Fibroblast of the aortic adventitia (primary cell): Measurements from ENCODE around the gene ATP6V0B. TPM values are rescaled to one million over a fixed set of nuclear protein-coding genes. Genes with fewer than 3 reads are reported as not detected.
A peak's percentile ranks its signal among the peaks of the same experiment; 100 is the strongest.

Source experiments
- DNase-seq: peaks from one replicate; pipeline ENCODE4 v3.0.0-alpha.2; 2010; ENCODE audit warnings: low read depth
- H3K4me3 ChIP-seq: 2 replicates; pipeline ENCODE4 v1.5.1; 2011; ENCODE audit warnings: low read depth, mild to moderate bottlenecking, control low read depth, low read length, moderate library complexity
- total RNA-seq: library from RNA; depleted of rRNA; stranded (reverse); fragments of >200 nt; gene quantifications from 2 replicates; pipeline ENCODE4 v1.2.3, GENCODE V29; 2012; ENCODE audit warnings: low replicate concordance
- TF ChIP-seq, protein P1 (sequence below): IDR thresholded peaks from 2 replicates; pipeline ENCODE4 v1.5.1; 2011; ENCODE audit warnings: mild to moderate bottlenecking, low read length, control low read depth, inconsistent platforms; ENCODE audit not compliant: insufficient read depth

Gene ATP6V0B
- total RNA-seq, 1 donor = 53.1 TPM

DNA sequence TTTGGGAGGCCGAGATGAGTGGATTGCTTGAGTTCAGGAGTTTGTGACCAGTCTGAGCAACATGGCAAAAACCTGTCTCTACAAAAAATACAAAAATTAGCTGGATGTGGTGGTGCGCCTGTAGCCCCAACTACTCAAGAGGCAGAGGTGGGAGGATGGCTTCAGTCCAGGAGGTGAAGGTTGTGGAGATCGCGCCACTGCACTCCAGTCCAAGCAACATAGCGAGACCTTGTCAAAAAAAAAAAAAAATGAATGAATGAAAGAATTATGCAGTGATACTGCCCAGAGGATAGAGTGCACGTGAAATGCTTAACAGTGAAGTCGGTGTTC, 5.4 kb upstream of the ATP6V0B start:
- TF ChIP-seq, protein P1, sequence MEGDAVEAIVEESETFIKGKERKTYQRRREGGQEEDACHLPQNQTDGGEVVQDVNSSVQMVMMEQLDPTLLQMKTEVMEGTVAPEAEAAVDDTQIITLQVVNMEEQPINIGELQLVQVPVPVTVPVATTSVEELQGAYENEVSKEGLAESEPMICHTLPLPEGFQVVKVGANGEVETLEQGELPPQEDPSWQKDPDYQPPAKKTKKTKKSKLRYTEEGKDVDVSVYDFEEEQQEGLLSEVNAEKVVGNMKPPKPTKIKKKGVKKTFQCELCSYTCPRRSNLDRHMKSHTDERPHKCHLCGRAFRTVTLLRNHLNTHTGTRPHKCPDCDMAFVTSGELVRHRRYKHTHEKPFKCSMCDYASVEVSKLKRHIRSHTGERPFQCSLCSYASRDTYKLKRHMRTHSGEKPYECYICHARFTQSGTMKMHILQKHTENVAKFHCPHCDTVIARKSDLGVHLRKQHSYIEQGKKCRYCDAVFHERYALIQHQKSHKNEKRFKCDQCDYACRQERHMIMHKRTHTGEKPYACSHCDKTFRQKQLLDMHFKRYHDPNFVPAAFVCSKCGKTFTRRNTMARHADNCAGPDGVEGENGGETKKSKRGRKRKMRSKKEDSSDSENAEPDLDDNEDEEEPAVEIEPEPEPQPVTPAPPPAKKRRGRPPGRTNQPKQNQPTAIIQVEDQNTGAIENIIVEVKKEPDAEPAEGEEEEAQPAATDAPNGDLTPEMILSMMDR = no peak
- H3K4me3 ChIP-seq = no peak overlapping the region
- DNase-seq = no peak

DNA sequence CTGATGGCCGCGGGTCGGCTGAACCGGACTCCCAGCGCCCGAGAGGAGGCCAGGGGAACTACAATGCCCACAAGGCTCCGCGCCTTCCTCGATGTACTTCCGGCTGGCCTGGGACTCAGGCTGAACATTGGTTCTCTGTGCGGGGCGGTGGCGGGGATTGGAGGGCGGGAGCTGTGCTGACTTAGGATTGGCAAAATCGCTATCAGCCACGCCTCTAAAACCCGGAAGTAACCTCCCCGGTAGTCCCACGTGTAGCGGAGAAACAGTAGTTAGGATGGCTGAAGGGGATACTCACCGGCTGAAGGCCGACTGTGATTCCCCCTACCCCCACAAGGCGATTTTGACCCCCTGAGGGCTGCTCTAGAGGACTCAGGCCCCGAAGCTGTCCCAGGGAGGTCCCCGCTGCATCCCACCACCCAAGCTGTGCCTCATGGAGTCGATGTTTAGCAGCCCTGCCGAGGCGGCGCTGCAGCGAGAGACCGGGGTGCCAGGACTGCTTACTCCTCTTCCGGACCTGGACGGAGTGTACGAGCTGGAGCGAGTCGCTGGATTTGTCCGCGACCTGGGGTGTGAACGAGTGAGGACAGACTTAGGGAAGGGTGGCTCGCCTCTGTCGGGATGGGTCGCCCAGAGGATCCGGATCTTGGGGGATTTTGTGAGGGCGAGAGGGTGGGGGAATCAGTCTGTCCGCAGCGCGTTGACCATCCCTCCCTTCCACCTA, 4.9 kb upstream of the ATP6V0B start, which contains the start of gene DPH2:
DPH2 (plus strand) TSS at position 265 of the 721 bp plus-strand sequence; CDS start at position 431, 166 bp downstream.
- TF ChIP-seq, protein P1 = no peak
- H3K4me3 ChIP-seq = peak within 1 kb of the TSS; percentile 97
- peak; percentile 96 for DNase-seq

DNA sequence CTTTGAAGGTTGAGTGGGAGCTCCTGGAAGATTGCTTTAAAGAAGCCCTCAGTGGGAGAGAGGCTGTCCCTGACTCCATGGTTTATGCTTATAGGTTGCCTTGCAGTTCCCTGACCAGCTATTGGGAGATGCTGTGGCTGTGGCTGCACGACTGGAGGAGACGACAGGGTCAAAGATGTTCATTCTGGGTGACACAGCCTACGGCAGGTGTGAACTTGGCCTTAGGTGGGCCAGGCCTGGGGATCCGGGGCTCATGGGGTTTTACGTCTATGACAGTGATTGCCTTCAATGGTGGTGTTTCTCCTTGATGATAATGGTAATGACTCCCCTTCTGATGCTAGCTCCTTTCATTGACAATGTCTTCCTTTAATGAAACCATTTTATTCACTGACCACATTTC, 4.3 kb upstream of the ATP6V0B start:
- TF ChIP-seq, protein P1 = no peak
- peak overlapping the region; percentile 97 for H3K4me3 ChIP-seq
- DNase-seq = no peak

- peak overlapping the region; percentile 97 for H3K4me3 ChIP-seq
- TF ChIP-seq, protein P1 = no peak
- DNase-seq = no peak
Observed at GRCh38 chr1:43970911-43971310, 3.8 kb upstream of the ATP6V0B start.

DNA sequence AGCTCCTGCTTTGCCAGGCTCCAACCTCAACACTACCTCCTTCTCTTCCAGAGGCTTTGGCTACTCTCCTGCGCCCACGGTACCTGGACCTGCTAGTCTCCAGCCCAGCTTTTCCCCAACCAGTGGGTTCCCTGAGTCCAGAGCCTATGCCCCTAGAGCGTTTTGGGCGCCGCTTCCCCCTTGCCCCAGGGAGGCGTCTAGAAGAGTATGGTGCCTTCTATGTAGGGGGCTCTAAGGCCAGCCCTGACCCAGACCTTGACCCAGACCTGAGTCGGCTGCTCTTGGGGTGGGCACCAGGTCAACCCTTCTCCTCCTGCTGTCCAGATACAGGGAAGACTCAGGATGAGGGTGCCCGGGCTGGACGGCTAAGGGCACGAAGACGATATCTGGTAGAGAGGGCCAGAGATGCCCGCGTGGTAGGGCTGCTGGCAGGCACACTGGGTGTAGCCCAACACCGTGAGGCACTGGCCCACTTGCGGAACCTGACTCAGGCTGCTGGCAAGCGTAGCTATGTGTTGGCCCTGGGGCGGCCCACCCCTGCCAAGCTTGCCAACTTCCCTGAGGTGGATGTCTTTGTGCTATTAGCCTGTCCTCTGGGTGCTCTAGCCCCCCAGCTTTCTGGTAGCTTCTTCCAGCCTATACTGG, 3.3 kb upstream of the ATP6V0B start:
- DNase-seq = no peak
- TF ChIP-seq, protein P1 = no peak
- no peak overlapping the region for H3K4me3 ChIP-seq

DNA sequence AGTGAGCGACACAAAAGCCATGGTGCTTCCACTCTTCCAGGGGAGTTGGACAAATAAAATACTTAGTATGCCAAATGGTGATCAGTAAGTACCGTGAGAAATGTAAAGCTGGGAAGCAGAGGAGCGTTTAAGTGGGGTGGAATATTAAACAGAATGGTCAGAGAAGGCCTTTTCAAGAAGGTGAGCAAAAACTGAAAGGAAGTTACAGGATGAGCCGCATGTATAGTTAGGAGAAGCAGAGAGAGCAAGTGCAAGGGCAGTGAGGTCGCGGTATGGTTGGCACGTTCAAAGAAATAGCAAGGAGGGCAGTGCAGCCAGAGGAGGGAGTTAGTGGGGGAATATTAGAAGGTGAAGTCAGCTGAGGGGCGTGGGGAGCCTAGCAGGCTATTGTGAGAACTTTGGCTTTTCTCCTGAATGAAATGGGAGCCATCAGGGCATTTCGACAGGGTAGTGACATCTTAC, 748 bp upstream of the ATP6V0B start:
- H3K4me3 ChIP-seq = peak overlapping the region; percentile 93
- DNase-seq = no peak
- TF ChIP-seq, protein P1 = no peak
